T1000 (cell line): ENCODE data around the gene ATP2C2.

Experiments used
- DNase-seq: peaks from one replicate; lab custom pipeline; 2025; ENCODE audit warnings: mixed read lengths; lab: John Stamatoyannopoulos, UW

The ATP2C2 gene

DNA sequence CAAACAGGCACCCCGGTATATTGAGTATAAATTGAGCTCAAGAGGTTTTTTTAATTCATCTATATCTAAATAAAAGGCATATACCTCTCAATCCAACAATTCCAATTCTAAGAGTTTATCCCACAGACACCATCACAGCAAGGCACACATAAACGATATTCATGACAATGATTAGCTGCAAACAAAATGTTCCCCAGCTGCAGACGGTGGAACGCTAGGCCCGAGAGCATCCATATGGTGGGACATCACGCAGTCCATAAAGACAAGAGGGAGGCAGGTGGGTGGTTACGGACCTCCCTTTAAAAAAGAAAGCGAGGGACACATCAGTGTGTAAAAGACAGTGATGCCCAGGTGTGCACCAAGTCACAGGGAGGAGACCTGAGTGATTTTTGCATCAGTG, 108.1 kb downstream of the ATP2C2 start:
- DNase-seq, result no peak

- no peak for DNase-seq
Observed at GRCh38 chr16:84477661-84478060, 109.3 kb downstream of the ATP2C2 start.

GRCh38 chr16:84478172-84478947, 110.0 kb downstream of the ATP2C2 start:
- DNase-seq, result no peak

GRCh38 chr16:84479716-84480450, 111.5 kb downstream of the ATP2C2 start:
- DNase-seq, result no peak

- no peak for DNase-seq
Observed at GRCh38 chr16:84481051-84481735, 112.9 kb downstream of the ATP2C2 start.

GRCh38 chr16:84482001-84482891, 113.9 kb downstream of the ATP2C2 start:
- DNase-seq, result no peak

DNA sequence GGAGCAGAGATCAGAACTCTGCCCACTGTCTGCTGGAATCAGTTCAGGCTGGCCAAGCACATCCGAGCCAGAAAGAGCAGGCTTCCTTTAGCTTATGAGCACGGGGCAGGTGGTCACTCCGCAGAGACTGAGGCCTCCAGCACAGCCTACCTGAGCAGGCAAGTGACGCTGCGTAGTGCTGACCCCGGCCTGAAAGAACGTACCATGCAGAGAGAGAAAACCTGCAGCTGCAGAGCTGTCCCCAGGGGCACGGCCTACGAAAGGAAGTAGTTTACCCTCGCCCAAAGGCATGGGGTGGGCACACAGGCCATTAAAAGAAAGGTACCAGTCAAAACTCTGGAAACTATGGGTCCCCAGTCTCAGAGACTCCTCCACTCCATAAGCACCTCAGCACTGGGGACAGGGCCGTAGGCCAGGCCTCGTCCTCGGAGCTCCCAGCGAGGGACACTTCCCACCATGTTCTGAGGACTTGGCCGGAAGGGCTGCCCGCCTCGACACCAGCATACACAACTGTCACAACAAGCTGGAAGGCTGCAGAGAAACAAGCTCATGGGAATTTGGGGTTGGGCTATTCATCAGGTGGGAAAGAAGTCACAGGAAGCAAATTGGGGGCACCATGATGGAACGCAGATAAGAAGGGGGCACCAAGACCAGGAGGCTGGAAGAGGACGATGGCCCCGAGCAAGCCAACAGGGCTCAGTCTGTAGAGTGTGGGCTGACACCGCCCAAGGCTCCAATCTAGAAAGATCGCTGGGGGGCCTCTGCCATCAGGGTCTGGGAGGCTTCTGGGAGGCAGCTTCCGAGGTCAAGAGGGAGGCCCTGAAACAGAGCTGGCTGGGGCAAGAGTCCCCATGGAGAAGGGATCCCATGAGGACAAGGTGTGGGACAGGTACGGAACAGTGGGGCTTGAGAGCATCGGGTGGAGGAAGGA, 114.9 kb downstream of the ATP2C2 start:
- DNase-seq, result no peak

- DNase-seq, result no peak
Observed at GRCh38 chr16:84483882-84484565, 115.7 kb downstream of the ATP2C2 start.

DNA sequence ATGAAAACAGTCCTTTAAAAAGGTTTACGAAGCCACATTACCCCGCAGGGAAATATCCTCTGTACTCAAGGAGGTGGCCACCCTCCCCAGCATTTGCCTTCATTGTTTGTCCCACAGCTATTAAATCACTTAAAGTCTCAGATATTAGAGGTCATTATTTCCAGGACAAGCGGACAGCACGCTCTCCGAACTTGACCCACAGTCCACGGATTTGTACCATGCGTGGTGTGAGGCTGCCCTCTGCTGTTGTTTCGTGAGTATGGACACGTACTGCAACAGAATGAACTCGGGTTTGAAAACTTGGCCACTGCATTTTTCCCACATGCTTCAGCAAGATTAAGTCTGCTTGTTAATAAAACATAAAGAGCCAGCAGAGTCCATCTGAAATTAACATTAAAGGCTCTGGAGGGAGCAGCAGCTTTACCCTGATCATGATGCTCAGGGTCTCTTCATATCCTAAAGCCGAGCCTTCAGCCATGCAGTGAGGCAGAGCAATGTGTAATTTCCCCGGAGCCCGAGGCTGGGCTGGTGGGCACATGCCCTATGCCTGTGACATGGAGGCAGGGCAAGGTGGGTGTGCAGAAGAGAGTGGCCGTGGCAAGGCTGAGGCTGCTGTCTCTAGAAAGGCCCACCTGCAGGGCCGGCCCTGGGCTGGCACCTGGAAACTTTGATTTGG, 116.4 kb downstream of the ATP2C2 start:
- DNase-seq, result no peak

GRCh38 chr16:84485255-84486010, 117.1 kb downstream of the ATP2C2 start:
- no peak for DNase-seq

GRCh38 chr16:84486126-84486525, 117.8 kb downstream of the ATP2C2 start:
- DNase-seq, result no peak

GRCh38 chr16:84486551-84487235, 118.4 kb downstream of the ATP2C2 start:
- DNase-seq, result no peak

DNA sequence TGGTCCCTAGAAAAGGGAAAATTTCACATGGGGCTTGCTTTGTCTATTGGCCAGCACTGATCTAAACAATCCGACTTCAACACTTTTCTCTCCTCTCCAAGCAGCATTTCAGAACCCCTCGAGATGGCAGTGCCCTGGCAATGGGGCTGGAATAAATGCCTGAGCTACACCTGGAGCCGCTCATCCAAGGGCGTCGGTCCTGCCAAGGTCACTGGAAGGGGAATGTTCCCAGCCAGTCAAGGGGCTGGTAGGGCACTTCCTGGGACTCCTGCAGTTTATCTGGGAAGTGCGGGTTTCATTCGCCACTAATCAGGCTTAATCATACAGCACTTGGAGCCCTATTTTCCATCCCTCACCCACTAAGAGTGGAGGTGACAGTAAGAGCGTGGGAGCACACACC, 119.0 kb downstream of the ATP2C2 start:
- no peak for DNase-seq

GRCh38 chr16:84489131-84489530, 120.8 kb downstream of the ATP2C2 start:
- DNase-seq, result no peak

- DNase-seq, result no peak
Observed at GRCh38 chr16:84495506-84495905, 127.2 kb downstream of the ATP2C2 start.

- DNase-seq, result no peak
Observed at GRCh38 chr16:84496991-84497390, 128.7 kb downstream of the ATP2C2 start.

DNA sequence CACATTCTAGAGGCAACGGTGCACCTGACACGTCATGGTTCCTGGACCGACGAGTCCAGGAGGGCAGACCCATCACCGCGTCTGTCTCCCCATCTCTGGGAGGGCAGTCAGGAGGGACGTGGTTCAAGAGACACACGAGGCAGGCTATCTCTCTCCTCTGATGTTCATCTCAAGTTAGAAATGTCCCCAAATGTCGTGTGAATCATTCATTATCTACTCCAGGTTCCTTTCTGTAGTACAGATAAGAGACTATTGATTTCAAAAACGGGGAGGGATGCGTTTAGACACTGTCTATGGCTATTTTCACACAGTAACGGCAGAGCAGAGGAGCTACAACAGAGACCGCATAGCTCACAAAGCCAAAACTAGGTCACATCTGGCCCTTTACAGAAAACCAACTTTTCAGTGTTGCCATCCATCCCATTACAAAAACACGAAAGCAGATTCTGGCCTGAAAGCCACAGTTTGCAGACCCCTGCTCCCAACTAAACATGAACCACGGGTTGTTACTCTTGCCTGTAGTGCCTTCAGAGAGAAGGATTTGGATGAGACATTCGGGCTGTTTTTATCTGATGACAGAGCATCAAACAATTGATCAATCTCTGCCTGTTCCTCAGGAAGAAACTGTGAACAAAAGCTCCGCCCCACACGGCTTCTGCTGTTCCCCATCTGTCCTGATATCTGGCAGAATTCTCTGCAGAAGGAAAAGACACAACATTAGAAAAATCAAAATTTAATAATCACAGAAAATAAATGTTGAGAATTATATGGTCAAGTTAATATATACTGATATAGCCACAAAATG, 129.3 kb downstream of the ATP2C2 start:
- DNase-seq, result no peak
